Upper lobe of right lung (tissue), 1 donor: ENCODE results near the gene NSFL1C. TPM values are rescaled to one million over a fixed set of nuclear protein-coding genes. Genes with fewer than 3 reads are reported as not detected.
A peak's percentile ranks its signal among the peaks of the same experiment; 100 is the strongest.

ENCODE experiments used
- ATAC-seq: fragments of 200-7000 bp; cut with Tn5 transposase; one replicate; pipeline ENCODE4 v1.9.1; 2020; ENCODE audit warnings: mild to moderate bottlenecking, moderate library complexity
- DNase-seq: peaks from one replicate; pipeline ENCODE4 v3.0.0-alpha.2; 2020
- H3K27ac ChIP-seq: fragments of 200-600 bp; one replicate; pipeline ENCODE4 v1.8.0; 2022
- H3K27me3 ChIP-seq: fragments of 200-600 bp; one replicate; pipeline ENCODE4 v1.8.0; 2022; ENCODE audit warnings: mild to moderate bottlenecking
- H3K36me3 ChIP-seq: fragments of 200-600 bp; one replicate; pipeline ENCODE4 v1.8.0; 2022
- H3K4me1 ChIP-seq: fragments of 200-600 bp; one replicate; pipeline ENCODE4 v1.8.0; 2022
- H3K4me3 ChIP-seq: fragments of 200-600 bp; one replicate; pipeline ENCODE4 v1.8.0; 2022; ENCODE audit warnings: mild to moderate bottlenecking
- H3K9me3 ChIP-seq: fragments of 200-600 bp; one replicate; pipeline ENCODE4 v1.8.0; 2022
- intact Hi-C: fragments of 100-400 bp; cut with DNase I; formaldehyde crosslinking; loops from one replicate; pipeline ENCODE4 v1.11.0; 2022
- total RNA-seq: library from RNA; stranded (reverse); fragmentation: NEBNext Ultra II Directional; extraction: Animal tissue kit (Norgen Biotek cat#: 25700); gene quantifications from one replicate; pipeline ENCODE4 v1.2.1, GENCODE V29; 2021
- TF ChIP-seq, protein P1 (sequence below): fragments of 200-600 bp; IDR thresholded peaks from one replicate; pipeline ENCODE4 v1.8.0; 2022; ENCODE audit warnings: antibody characterized with exemption
- donor health status: DM: no; HTN: yes; CAD: no; lungs with severe emphysema.

NSFL1C gene
- total RNA-seq, 1 donor from 2014 or later, result 73.4 TPM

DNA sequence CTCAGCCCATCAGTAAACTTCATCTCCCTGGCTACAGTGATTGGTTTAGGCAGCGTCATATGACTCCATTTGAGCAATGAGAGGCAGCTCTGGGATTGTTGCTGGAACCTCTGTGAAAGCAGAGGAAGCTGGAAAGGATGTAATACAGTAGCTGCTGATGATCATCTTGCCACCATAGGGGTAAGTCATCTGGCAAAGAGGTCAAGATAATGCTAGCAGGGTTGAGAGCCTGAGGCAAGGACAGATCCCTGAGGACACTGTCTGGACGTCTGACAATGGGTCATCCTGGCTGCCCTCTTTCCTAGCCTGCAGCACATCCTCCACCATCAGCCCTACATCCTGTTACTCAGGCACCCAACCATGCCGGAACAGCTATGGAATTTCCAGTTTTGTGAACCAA, 48.3 kb downstream of the NSFL1C start:
- H3K36me3 ChIP-seq, result no peaks in the 10 kb centered on the region
- no peak for DNase-seq
- TF ChIP-seq, protein P1, sequence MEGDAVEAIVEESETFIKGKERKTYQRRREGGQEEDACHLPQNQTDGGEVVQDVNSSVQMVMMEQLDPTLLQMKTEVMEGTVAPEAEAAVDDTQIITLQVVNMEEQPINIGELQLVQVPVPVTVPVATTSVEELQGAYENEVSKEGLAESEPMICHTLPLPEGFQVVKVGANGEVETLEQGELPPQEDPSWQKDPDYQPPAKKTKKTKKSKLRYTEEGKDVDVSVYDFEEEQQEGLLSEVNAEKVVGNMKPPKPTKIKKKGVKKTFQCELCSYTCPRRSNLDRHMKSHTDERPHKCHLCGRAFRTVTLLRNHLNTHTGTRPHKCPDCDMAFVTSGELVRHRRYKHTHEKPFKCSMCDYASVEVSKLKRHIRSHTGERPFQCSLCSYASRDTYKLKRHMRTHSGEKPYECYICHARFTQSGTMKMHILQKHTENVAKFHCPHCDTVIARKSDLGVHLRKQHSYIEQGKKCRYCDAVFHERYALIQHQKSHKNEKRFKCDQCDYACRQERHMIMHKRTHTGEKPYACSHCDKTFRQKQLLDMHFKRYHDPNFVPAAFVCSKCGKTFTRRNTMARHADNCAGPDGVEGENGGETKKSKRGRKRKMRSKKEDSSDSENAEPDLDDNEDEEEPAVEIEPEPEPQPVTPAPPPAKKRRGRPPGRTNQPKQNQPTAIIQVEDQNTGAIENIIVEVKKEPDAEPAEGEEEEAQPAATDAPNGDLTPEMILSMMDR, result no peak
- H3K4me1 ChIP-seq, result no peaks in the 10 kb centered on the region
- no peaks in the 10 kb centered on the region for H3K27me3 ChIP-seq
- no peaks in the 10 kb centered on the region for H3K9me3 ChIP-seq
- no peak overlapping the region for H3K4me3 ChIP-seq
- no peak overlapping the region for H3K27ac ChIP-seq
- no peak for ATAC-seq
- intact Hi-C loops, result no loop called here

DNA sequence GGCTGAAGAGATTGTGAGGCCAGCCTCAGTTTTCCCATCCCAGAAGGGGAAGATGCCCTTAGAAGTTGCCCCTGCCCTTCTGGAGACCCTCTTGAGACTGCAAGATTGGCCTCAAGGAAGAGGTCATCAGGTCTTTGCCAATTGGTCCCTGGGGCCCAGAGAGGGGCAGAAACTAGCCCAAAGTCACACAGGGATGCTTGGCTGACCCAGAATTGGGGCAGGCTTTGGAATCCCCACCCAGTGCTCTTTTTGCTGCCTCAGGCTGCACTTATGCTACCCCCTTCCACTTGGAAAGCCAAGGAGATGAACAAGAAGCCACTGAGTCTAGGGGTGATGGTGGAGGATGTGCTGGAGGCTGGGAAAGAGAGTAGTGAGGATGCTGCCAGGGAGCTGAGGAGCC, 48.9 kb downstream of the NSFL1C start:
- no peak overlapping the region for H3K4me3 ChIP-seq
- ATAC-seq (no peak), DNase-seq (no peak)
- TF ChIP-seq, protein P1, result no peak
- intact Hi-C loops, result no loop called here
- H3K9me3 ChIP-seq, result no peaks in the 10 kb centered on the region
- no peaks in the 10 kb centered on the region for H3K27me3 ChIP-seq
- no peaks in the 10 kb centered on the region for H3K4me1 ChIP-seq
- H3K27ac ChIP-seq, result no peak overlapping the region
- H3K36me3 ChIP-seq, result no peaks in the 10 kb centered on the region

DNA sequence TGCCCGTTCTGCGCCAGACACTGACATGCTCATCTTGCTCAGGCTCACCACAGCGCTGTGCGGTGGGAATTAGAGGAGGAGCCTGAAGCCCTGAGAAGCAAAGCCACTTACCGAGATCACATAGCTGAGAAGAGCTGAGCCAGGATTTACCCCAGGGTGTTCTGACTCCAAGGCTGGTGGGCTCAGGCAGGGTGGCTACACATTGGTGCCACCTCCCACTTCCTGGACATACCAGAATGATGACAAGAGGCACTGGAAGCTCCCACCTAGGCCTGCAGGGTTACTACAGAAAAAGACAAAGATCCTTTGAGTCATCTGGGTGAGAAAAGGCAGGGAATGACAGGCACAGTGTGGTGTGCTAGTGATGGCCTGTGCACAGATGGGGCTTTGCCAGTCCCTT, 49.4 kb downstream of the NSFL1C start:
- intact Hi-C loops, result no loop called here
- Histone ChIP-seq H3K27me3 (no peaks in the 10 kb centered on the region), H3K4me1 (no peaks in the 10 kb centered on the region), H3K9me3 (no peaks in the 10 kb centered on the region), H3K27ac (no peak overlapping the region), H3K36me3 (no peaks in the 10 kb centered on the region), H3K4me3 (no peak overlapping the region)
- DNase-seq (no peak), ATAC-seq (peak; percentile 27)
- TF ChIP-seq, protein P1, result no peak

DNA sequence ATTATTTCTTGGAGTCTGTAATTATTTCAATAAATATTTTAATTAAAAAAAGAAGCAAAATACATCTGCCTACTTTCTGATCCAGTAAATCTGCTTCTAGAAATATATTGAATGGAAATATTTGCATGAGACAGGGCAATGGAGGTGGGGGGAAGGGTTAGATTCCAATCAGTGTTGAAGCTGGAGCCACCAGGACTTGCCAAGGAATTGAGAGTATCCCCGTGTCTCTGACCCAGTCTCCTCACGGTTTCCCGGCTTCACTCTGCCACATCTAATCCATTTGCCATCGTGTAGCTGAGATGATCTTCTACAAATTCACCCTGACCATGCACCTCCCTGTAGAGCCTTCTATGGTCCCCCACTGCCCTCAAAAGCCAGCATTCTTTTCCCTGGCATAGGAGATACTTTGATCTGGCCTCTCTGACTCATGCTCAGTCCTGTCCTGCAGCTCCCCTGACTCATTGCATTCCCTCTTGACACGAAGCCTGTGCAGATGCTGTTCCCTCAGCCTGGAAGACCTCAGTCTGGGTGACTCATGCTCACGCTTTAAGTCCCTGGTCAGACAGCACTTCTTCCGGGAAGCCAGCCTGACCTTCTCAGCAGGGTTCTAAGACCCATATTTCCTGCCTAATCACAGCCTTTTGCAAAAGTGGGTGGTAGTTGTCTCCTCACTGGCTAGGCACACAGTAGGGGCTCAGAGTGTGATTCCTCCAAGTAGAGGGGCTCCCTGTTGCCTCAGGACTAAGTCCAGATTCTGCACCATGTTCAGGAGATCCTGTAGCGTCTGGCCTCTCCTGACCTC, 50.8 kb downstream of the NSFL1C start:
- TF ChIP-seq, protein P1, result no peak
- peak; percentile 63 for ATAC-seq

DNA sequence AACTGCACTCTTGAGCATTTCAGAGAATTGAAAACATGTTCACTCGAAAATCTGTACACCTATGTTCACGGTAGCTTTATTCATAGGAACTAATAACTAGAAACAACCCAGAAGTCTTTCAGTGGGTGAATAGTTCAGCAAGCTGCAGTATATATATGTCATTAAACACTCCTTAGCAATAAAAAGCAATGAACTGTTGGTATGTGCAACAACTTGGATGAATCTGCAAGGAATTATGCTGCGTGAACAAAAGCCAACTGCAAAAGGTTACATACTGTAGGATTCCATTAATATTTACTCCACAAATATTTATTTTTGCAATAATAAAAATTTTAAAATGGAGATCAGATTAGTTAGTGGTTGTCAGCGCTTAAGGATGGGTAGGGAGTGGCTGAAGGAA, 51.7 kb downstream of the NSFL1C start:
- H3K27me3 ChIP-seq, result no peaks in the 10 kb centered on the region
- DNase-seq (no peak), ATAC-seq (no peak)
- TF ChIP-seq, protein P1, result no peak
- H3K4me1 ChIP-seq, result no peaks in the 10 kb centered on the region
- no peak overlapping the region for H3K4me3 ChIP-seq
- no peak overlapping the region for H3K27ac ChIP-seq
- H3K9me3 ChIP-seq, result no peaks in the 10 kb centered on the region
- H3K36me3 ChIP-seq, result no peaks in the 10 kb centered on the region
- intact Hi-C loops, result no loop called here

More for the DNA sequence above, 50.8 kb downstream of the NSFL1C start:
- no peaks in the 10 kb centered on the region for H3K27me3 ChIP-seq
- H3K36me3 ChIP-seq, result no peaks in the 10 kb centered on the region
- H3K4me1 ChIP-seq, result no peaks in the 10 kb centered on the region
- intact Hi-C loops, result no loop called here
- no peaks in the 10 kb centered on the region for H3K9me3 ChIP-seq
- DNase-seq, result no peak
- H3K4me3 ChIP-seq, result no peak overlapping the region
- no peak overlapping the region for H3K27ac ChIP-seq
